Stimulated activated CD4-positive, alpha-beta T cell treated with anti-CD3 and anti-CD28 coated beads, Interleukin-2, amount 100 ng/mL, for 48 hours (primary cell): ENCODE data around the gene TMEM175.

Source experiments
- DNase-seq, 2 donors: peaks; one replicate each; pipeline ENCODE4 v3.0.0-alpha.2; 2020

TMEM175 gene

GRCh38 chr4:960636-961350, 28.5 kb downstream of the TMEM175 start:
- DNase-seq: no peak

GRCh38 chr4:961351-962230, 29.3 kb downstream of the TMEM175 start:
- no peak for DNase-seq

- DNase-seq: no peak
These were observed 30.3 kb downstream of the TMEM175 start for GRCh38 chr4:962231-963208.

GRCh38 chr4:963276-964225, 31.3 kb downstream of the TMEM175 start:
- DNase-seq: no peak

- DNase-seq: no peak
These were observed 32.2 kb downstream of the TMEM175 start for GRCh38 chr4:964346-965025.

GRCh38 chr4:965048-965765, 32.9 kb downstream of the TMEM175 start:
- DNase-seq: no peak

- DNase-seq: no peak
These were observed 33.5 kb downstream of the TMEM175 start for GRCh38 chr4:965766-966134.

- no peak for DNase-seq
These were observed 34.2 kb downstream of the TMEM175 start for GRCh38 chr4:966266-967112.

- DNase-seq: no peak
These were observed 35.1 kb downstream of the TMEM175 start for GRCh38 chr4:967113-968104.

- DNase-seq: no peak
These were observed 36.0 kb downstream of the TMEM175 start for GRCh38 chr4:968221-968620.

- no peak for DNase-seq
These were observed 36.5 kb downstream of the TMEM175 start for GRCh38 chr4:968621-969394.

- DNase-seq: no peak
These were observed 37.9 kb downstream of the TMEM175 start for GRCh38 chr4:970046-970745.

GRCh38 chr4:970854-971520, 38.7 kb downstream of the TMEM175 start:
- DNase-seq: no peak

- DNase-seq: no peak
These were observed 39.6 kb downstream of the TMEM175 start for GRCh38 chr4:971666-972500.
